Vein endothelial cell (primary cell): ENCODE measurements around the gene PDHX. TPM values are rescaled to one million over a fixed set of nuclear protein-coding genes. Genes with fewer than 3 reads are reported as not detected.

Experiments
- small RNA-seq: library from RNA; depleted of rRNA; stranded (forward); fragments of <200 nt; gene quantifications from one replicate; pipeline ENCODE3, GENCODE V24; 2012
- total RNA-seq: library from RNA; depleted of rRNA; stranded (reverse); fragments of >200 nt; gene quantifications from 2 replicates; pipeline ENCODE4 v1.2.3, GENCODE V29; 2012

PDHX gene
- 24.5 and 29.4 TPM in 2 replicates for total RNA-seq

DNA sequence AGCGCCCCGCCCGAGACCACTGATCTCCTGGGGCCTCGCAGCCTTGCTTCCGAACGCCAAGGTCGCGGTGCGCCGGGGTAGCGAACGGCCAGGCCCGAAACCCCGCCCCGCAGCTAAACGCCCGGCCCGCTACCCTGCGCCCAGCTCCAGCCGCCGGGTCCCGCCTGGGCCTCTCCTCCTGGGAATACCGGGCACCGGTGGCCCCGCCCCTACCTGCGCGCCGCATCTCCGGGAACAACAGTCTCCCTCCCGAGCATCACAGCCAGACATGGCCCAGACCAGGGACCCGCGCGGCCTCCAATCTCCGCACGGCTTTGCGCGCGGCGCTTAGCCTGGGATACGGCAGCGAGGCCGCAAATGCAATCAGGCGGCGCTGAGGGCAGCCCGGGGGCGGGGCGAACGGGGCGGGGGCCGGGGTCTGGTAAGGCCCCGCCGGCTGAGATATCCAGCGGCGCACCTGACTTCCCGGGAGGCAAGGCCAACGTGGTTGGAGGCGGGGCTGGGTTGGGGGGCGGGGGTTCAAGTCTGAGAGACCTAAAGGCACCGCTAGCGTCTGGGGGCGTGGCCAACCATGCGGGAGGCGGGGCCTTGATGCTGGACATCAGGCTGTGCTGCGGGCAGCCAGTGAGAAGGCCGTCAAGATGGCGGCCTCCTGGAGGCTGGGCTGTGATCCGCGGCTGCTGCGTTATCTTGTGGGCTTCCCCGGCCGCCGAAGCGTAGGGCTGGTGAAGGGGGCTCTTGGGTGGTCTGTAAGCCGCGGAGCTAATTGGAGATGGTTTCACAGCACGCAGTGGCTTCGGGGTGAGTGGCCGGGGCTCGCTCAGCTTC is at the start of gene PDHX, which contains the start of gene APIP:
TSS of gene PDHX (plus strand) at position 604 of the 828 bp plus-strand sequence. CDS start at position 642, 38 bp downstream.
TSS of gene APIP (minus strand) at position 365 of the 828 bp plus-strand sequence. CDS start at position 270, 95 bp downstream.

Small RNA genes lying within 50 kb of the gene (small RNA-seq; reads per million reads assigned to genes)
- gene MIR1343: not detected

Other genes starting within 250 kb of the PDHX start
- gene APIP, start 239 bp upstream of the PDHX start, total RNA-seq: 18.3 and 20.8 TPM in 2 replicates
- gene CD44, start 222.6 kb downstream of the PDHX start, total RNA-seq: 25.6 and 53.2 TPM in 2 replicates